A673 (cell line): ENCODE results near the gene CSNK2A1.

Experiments used
- EZH2 ChIP-seq: fragments of 200-600 bp; sonication (generic); IDR thresholded peaks from 2 replicates; pipeline ENCODE4 v1.6.1; 2017; ENCODE audit warnings: borderline replicate concordance, low read depth, mild to moderate bottlenecking, mixed read lengths, antibody characterized with exemption, low read length; ENCODE audit not compliant: poor library complexity, severe bottlenecking
- TF ChIP-seq, protein P1 (sequence below): fragments of 300-800, 200-600 bp; sonication (generic); conservative IDR thresholded peaks from 2 replicates; pipeline ENCODE4 v1.5.1; 2017; ENCODE audit warnings: low read depth, mild to moderate bottlenecking, antibody characterized with exemption, low read length, moderate library complexity, mixed read lengths

DNA sequence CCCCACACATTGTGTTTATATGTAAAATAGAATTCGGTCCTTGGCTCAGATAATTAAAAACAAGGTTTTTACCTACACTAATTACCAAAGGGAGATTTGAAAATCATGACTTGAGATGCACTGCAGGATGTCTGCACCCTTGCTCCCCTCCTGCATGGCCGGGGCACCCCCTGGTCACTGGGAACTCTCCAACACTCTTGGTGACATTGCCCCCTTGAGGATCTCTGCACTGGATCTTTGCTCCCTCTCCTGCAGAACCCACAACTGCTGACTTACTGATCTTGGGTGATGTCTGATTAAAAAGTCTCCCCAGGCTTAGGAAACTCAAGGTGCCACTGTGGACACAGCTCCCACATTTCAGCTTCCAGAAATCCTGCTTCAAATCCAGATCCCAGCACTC lies 17.1 kb upstream of the CSNK2A1 start:
- TF ChIP-seq EZH2, result no peak
- TF ChIP-seq, protein P1, sequence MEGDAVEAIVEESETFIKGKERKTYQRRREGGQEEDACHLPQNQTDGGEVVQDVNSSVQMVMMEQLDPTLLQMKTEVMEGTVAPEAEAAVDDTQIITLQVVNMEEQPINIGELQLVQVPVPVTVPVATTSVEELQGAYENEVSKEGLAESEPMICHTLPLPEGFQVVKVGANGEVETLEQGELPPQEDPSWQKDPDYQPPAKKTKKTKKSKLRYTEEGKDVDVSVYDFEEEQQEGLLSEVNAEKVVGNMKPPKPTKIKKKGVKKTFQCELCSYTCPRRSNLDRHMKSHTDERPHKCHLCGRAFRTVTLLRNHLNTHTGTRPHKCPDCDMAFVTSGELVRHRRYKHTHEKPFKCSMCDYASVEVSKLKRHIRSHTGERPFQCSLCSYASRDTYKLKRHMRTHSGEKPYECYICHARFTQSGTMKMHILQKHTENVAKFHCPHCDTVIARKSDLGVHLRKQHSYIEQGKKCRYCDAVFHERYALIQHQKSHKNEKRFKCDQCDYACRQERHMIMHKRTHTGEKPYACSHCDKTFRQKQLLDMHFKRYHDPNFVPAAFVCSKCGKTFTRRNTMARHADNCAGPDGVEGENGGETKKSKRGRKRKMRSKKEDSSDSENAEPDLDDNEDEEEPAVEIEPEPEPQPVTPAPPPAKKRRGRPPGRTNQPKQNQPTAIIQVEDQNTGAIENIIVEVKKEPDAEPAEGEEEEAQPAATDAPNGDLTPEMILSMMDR, result no peak
